HEK293 (cell line): ENCODE measurements around the gene INPP1.

Source experiments
- CTCF ChIA-PET: fragments of 350-600 bp; formaldehyde crosslinking; extraction: SDS; loops from one replicate; lab custom pipeline; 2021; ENCODE audit warnings: antibody characterized with exemption; lab: Yijun Ruan, JAX
- POLR2A ChIA-PET: fragments of 300-600 bp; formaldehyde crosslinking; extraction: SDS; loops from one replicate; lab custom pipeline; 2020; ENCODE audit warnings: antibody characterized with exemption, inconsistent platforms; lab: Yijun Ruan, JAX
- H3K27ac ChIP-seq: fragments of 200-500 bp; sonication (Bioruptor generic); 2 replicates; pipeline ENCODE4 v1.5.1; 2014; ENCODE audit warnings: low read depth, low read length, control low read depth, inconsistent platforms; ENCODE audit errors: extremely low read depth
- H3K36me3 ChIP-seq, 2 experiments: fragments of 200-500 bp in 1 of 2; sonication (Bioruptor generic) in 1 of 2; 1 replicate in 1 of 2; 2 replicates in 1 of 2; pipeline ENCODE4 v1.5.1; 2014 to 2017; ENCODE audit warnings: inconsistent platforms in 2 of 2, low read length in 2 of 2; ENCODE audit not compliant: control insufficient read depth in 2 of 2, insufficient read depth in 1 of 2
- H3K4me1 ChIP-seq: fragments of 200-500 bp; sonication (Bioruptor generic); 2 replicates; pipeline ENCODE4 v1.5.1; 2014; ENCODE audit warnings: mild to moderate bottlenecking, low read length, inconsistent platforms; ENCODE audit not compliant: control insufficient read depth, insufficient read depth
- H3K4me3 ChIP-seq: 2 replicates; pipeline ENCODE4 v1.5.1; 2011; ENCODE audit warnings: low read depth, mild to moderate bottlenecking, control low read depth, low read length, moderate library complexity
- H3K9me3 ChIP-seq: fragments of 200-500 bp; sonication (Bioruptor generic); 2 replicates; pipeline ENCODE4 v1.5.1; 2014; ENCODE audit warnings: low read depth, low read length, inconsistent platforms; ENCODE audit not compliant: control insufficient read depth, insufficient read depth
- FEZF1 ChIP-seq: fragments of 450-650 bp; formaldehyde crosslinking; IDR thresholded peaks from 2 replicates; pipeline ENCODE4 v1.5.1; 2016; ENCODE audit warnings: missing biosample characterization, missing genetic modification characterization
- GLIS1 ChIP-seq: fragments of 450-650 bp; formaldehyde crosslinking; IDR thresholded peaks from 2 replicates; pipeline ENCODE4 v1.5.1; 2016; ENCODE audit warnings: missing biosample characterization, missing genetic modification characterization
- IKZF3 ChIP-seq: fragments of 450-650 bp; IDR thresholded peaks from 2 replicates; pipeline ENCODE4 v1.5.0; 2018; ENCODE audit warnings: missing biosample characterization, mild to moderate bottlenecking, missing genetic modification characterization, moderate library complexity
- KLF7 ChIP-seq: fragments of 450-650 bp; formaldehyde crosslinking; IDR thresholded peaks from 2 replicates; pipeline ENCODE4 v1.5.1; 2016; ENCODE audit warnings: missing biosample characterization, missing genetic modification characterization, borderline replicate concordance
- KLF9 ChIP-seq: fragments of 450-650 bp; formaldehyde crosslinking; IDR thresholded peaks from 2 replicates; pipeline ENCODE4 v1.5.1; 2016; ENCODE audit warnings: missing biosample characterization, missing genetic modification characterization, low read depth
- MZF1 ChIP-seq: fragments of 450-650 bp; formaldehyde crosslinking; IDR thresholded peaks from 2 replicates; pipeline ENCODE4 v1.5.1; 2017; ENCODE audit warnings: missing biosample characterization, missing genetic modification characterization, borderline replicate concordance
- PATZ1 ChIP-seq: fragments of 450-650 bp; formaldehyde crosslinking; IDR thresholded peaks from 2 replicates; pipeline ENCODE4 v1.5.1; 2016; ENCODE audit warnings: missing biosample characterization, missing genetic modification characterization
- SCRT1 ChIP-seq: fragments of 450-650 bp; formaldehyde crosslinking; IDR thresholded peaks from 2 replicates; pipeline ENCODE4 v1.5.1; 2016; ENCODE audit warnings: missing biosample characterization, missing genetic modification characterization, borderline replicate concordance
- SCRT2 ChIP-seq: fragments of 450-650 bp; formaldehyde crosslinking; IDR thresholded peaks from 2 replicates; pipeline ENCODE4 v1.5.1; 2016; ENCODE audit warnings: missing biosample characterization, missing genetic modification characterization
- SETDB1 ChIP-seq: IDR thresholded peaks from one replicate; pipeline ENCODE4 v1.6.1; 2017; ENCODE audit warnings: mild to moderate bottlenecking, low read length, moderate library complexity, mixed read lengths; ENCODE audit not compliant: insufficient read length
- SP2 ChIP-seq: fragments of 450-650 bp; formaldehyde crosslinking; IDR thresholded peaks from 2 replicates; pipeline ENCODE4 v1.5.1; 2016; ENCODE audit warnings: missing biosample characterization, missing genetic modification characterization
- SP3 ChIP-seq: fragments of 450-650 bp; formaldehyde crosslinking; IDR thresholded peaks from 2 replicates; pipeline ENCODE4 v1.5.1; 2016; ENCODE audit warnings: missing biosample characterization, missing genetic modification characterization
- ZBTB17 ChIP-seq: fragments of 450-650 bp; formaldehyde crosslinking; IDR thresholded peaks from 2 replicates; pipeline ENCODE4 v1.5.1; 2016; ENCODE audit warnings: missing biosample characterization, missing genetic modification characterization
- ZBTB26 ChIP-seq: fragments of 450-650 bp; formaldehyde crosslinking; optimal IDR thresholded peaks from 2 replicates; pipeline ENCODE3; 2016; ENCODE audit warnings: missing biosample characterization, mild to moderate bottlenecking, missing genetic modification characterization
- ZBTB48 ChIP-seq: fragments of 450-650 bp; formaldehyde crosslinking; IDR thresholded peaks from 2 replicates; pipeline ENCODE4 v1.5.1; 2016; ENCODE audit warnings: missing biosample characterization, missing genetic modification characterization
- ZBTB49 ChIP-seq: fragments of 450-650 bp; formaldehyde crosslinking; IDR thresholded peaks from 2 replicates; pipeline ENCODE4 v1.5.1; 2016; ENCODE audit warnings: missing biosample characterization, missing genetic modification characterization, low read depth
- ZBTB8A ChIP-seq: fragments of 450-650 bp; formaldehyde crosslinking; IDR thresholded peaks from 2 replicates; pipeline ENCODE4 v1.5.1; 2016; ENCODE audit warnings: missing biosample characterization, missing genetic modification characterization
- ZEB2 ChIP-seq: fragments of 450-650 bp; formaldehyde crosslinking; IDR thresholded peaks from 2 replicates; pipeline ENCODE4 v1.5.1; 2016; ENCODE audit warnings: missing biosample characterization, missing genetic modification characterization
- ZFP3 ChIP-seq: fragments of 450-650 bp; formaldehyde crosslinking; IDR thresholded peaks from 2 replicates; pipeline ENCODE4 v1.5.1; 2016; ENCODE audit warnings: low read depth, missing biosample characterization, missing genetic modification characterization
- ZNF10 ChIP-seq: fragments of 450-650 bp; formaldehyde crosslinking; IDR thresholded peaks from 2 replicates; pipeline ENCODE4 v1.5.1; 2017; ENCODE audit warnings: missing biosample characterization, missing genetic modification characterization
- ZNF223 ChIP-seq: fragments of 450-650 bp; formaldehyde crosslinking; IDR thresholded peaks from 2 replicates; pipeline ENCODE4 v1.5.1; 2016; ENCODE audit warnings: missing biosample characterization, missing genetic modification characterization
- ZNF24 ChIP-seq: fragments of 450-650 bp; formaldehyde crosslinking; IDR thresholded peaks from 2 replicates; pipeline ENCODE4 v1.5.1; 2016; ENCODE audit warnings: missing biosample characterization, missing genetic modification characterization
- ZNF324 ChIP-seq: fragments of 450-650 bp; formaldehyde crosslinking; IDR thresholded peaks from 2 replicates; pipeline ENCODE4 v1.5.1; 2016; ENCODE audit warnings: missing biosample characterization, missing genetic modification characterization
- ZNF391 ChIP-seq: fragments of 450-650 bp; formaldehyde crosslinking; IDR thresholded peaks from 2 replicates; pipeline ENCODE4 v1.5.1; 2016; ENCODE audit warnings: low read depth, missing biosample characterization, missing genetic modification characterization, borderline replicate concordance
- ZNF585B ChIP-seq: fragments of 450-650 bp; formaldehyde crosslinking; IDR thresholded peaks from 2 replicates; pipeline ENCODE4 v1.5.1; 2016; ENCODE audit warnings: missing biosample characterization, missing genetic modification characterization
- ZNF596 ChIP-seq: fragments of 450-650 bp; IDR thresholded peaks from 2 replicates; pipeline ENCODE4 v1.5.0; 2018; ENCODE audit warnings: missing biosample characterization, mild to moderate bottlenecking, missing genetic modification characterization, moderate library complexity
- ZNF600 ChIP-seq: fragments of 450-650 bp; formaldehyde crosslinking; IDR thresholded peaks from 2 replicates; pipeline ENCODE4 v1.5.1; 2016; ENCODE audit warnings: missing biosample characterization, missing genetic modification characterization
- ZXDB ChIP-seq: fragments of 450-650 bp; formaldehyde crosslinking; IDR thresholded peaks from 2 replicates; pipeline ENCODE4 v1.5.1; 2016; ENCODE audit warnings: missing biosample characterization, missing genetic modification characterization
- TF ChIP-seq, protein P1 (sequence below): sonication (generic); formaldehyde crosslinking; IDR thresholded peaks from 2 replicates; pipeline ENCODE4 v1.8.1; 2022; ENCODE audit warnings: mild to moderate bottlenecking, moderate library complexity, missing genetic modification reagents

INPP1 gene

DNA sequence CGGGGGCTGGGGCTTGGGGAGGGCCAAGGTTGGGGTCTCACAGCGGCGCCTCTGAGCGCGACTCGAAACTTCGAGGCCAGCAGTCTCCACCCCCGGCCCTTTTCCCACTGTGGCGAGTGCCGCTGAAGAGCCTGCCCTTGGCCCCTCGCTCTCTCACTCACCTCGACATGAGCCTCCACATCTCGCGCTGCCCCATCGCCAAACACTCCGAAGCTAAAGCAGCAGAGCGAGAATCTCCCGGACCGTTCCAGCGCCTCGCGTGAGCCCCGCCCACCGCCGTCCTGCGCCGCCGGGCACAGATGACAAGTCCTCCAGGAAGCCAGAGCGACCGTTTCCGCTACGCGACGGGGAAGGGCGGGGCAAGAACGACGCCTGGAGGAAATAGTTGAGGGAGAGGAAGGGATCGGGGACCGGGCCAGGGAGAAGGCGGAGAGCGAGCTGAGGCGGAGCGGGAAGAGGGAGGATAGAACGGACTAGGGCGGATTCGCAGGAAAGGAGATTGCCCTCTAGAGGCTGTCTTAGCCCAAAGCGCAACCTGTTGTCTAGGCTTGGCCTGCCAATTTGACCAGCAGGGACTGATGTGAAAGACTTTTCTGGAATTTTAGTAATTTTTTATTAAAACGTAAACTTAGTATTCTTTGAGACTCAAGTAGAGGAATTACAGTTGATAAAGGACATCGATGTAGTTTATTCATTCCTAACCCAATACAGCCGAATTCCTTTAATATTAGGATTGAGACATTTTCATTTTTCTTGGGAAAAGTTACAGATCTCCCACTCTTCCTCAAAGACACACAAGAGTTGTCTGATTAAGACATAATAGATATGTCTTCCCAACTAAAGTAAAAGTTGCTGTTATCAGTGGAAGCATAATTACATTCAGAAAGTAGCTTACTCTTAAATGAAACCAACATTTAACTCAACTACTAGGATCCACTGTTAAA, 23.6 kb upstream of the INPP1 start, which contains the start of gene HIBCH:
TSS of gene HIBCH (minus strand) at position 272 of the 944 bp plus-strand sequence. CDS start at position 196, 76 bp downstream.
- Histone ChIP-seq H3K27ac (peak within 1 kb of the TSS; percentile 58), H3K36me3 (no peaks in the 10 kb centered on the region), H3K4me1 (no peaks in the 10 kb centered on the region), H3K4me3 (peak within 1 kb of the TSS; percentile 72), H3K9me3 (no peaks in the 10 kb centered on the region)
- ChIA-PET CTCF (interaction anchor here (0.5 to 2.3 kb wide), 13 partner anchors 14 to 1565 kb away, joined by 3 to 11 read pairs (median 4); no protein-coding TSS in a partner anchor), POLR2A (interaction anchor here (0.7 to 2.1 kb wide), 10 partner anchors 10 to 980 kb away, joined by 3 to 11 read pairs (median 4); partner anchors contain the start of genes INPP1, ORMDL1, OSGEPL1 and PMS1)
- TF ChIP-seq ZNF585B (tag by site-specific recombination) (0 out of 2 replicates have a peak, but pooled peaks have one; percentile 17), SETDB1 (peak; percentile 72), KLF7 (tag by site-specific recombination) (peak; percentile 91), KLF9 (tag by site-specific recombination) (peak; percentile 93), SP3 (peak; percentile 86), ZBTB8A (tag by site-specific recombination) (peak; percentile 77), MZF1 (tag by site-specific recombination) (peak; percentile 79; the same call in 1 of the 2 replicates), ZNF223 (tag by site-specific recombination) (no peak), GLIS1 (tag by site-specific recombination) (peak; percentile 37; the same call in 1 of the 2 replicates), ZBTB17 (peak; percentile 98), SP2 (tag by site-specific recombination) (peak; percentile 98), ZNF24 (tag by site-specific recombination) (peak; percentile 59; the same call in 1 of the 2 replicates), ZNF600 (tag by site-specific recombination) (peak; percentile 85), ZEB2 (tag by site-specific recombination) (peak; percentile 91), ZBTB26 (peak; percentile 34), ZBTB49 (tag by site-specific recombination) (no peak), ZNF596 (tag by site-specific recombination) (peak; percentile 90), ZBTB48 (peak; percentile 98), ZFP3 (tag by site-specific recombination) (no peak), FEZF1 (tag by site-specific recombination) (no peak), PATZ1 (tag by site-specific recombination) (peak; percentile 41; the same call in 1 of the 2 replicates), ZNF10 (peak; percentile 85), SCRT2 (peak; percentile 100), ZNF324 (tag by site-specific recombination) (no peak; the same call in none of the 2 replicates), ZNF391 (tag by site-specific recombination) (peak; percentile 84; the same call in 1 of the 2 replicates), IKZF3 (tag by site-specific recombination) (peak; percentile 99), ZXDB (tag by site-specific recombination) (peak; percentile 71), SCRT1 (tag by site-specific recombination) (peak; percentile 99)
- TF ChIP-seq, protein P1, sequence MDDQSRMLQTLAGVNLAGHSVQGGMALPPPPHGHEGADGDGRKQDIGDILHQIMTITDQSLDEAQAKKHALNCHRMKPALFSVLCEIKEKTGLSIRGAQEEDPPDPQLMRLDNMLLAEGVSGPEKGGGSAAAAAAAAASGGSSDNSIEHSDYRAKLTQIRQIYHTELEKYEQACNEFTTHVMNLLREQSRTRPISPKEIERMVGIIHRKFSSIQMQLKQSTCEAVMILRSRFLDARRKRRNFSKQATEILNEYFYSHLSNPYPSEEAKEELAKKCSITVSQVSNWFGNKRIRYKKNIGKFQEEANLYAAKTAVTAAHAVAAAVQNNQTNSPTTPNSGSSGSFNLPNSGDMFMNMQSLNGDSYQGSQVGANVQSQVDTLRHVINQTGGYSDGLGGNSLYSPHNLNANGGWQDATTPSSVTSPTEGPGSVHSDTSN, result peak; percentile 64
